ENCODE data around the gene OR5A1. TPM values are rescaled to one million over a fixed set of nuclear protein-coding genes. Genes with fewer than 3 reads are reported as not detected.

Gene OR5A1
- total RNA-seq, 1 donor from 2014 or later: 0.02 TPM

DNA sequence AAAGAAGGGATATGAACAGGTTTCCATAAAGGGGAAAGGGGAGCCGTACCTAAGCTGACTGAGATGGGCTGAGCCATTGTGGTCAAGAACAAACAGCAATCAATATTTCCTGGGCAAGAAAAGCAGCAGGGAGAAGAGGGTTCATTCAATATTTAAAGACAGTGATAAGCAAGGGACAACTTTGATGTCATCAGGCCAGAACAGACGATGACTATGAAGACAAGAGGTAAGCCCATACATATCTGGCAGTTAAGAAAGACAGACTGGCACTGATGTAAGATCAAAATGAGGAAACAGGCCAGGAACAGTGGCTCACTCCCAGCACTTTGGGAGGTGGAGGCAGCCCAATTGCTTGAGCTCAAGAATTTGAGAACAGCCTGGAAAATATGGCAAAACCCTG lies 12.4 kb upstream of the OR5A1 start:
- peak overlapping the region; percentile 8 for H3K27ac Mint-ChIP-seq
- Histone ChIP-seq H3K4me3 (no peak overlapping the region), H3K36me3 (no peaks in the 10 kb centered on the region), H3K79me2 (ENCODE audit: low read depth) (no peaks in the 10 kb centered on the region), H3K4me2 (no peak overlapping the region), H3K9me3 (ENCODE audit: low read depth) (no peaks in the 10 kb centered on the region), H3F3A (ENCODE audit: low read depth) (peaks cover 18% of the 10 kb centered on the region), H3K4me1 (peaks cover 29% of the 10 kb centered on the region), H3K27me3 (no peaks in the 10 kb centered on the region), H2AFZ (replicated peaks) (no peak overlapping the region), H3K27ac (no peak overlapping the region), H4K20me1 (ENCODE audit: low read depth) (no peaks in the 10 kb centered on the region), H3K9ac (no peak overlapping the region)
- TF ChIP-seq, protein P1, sequence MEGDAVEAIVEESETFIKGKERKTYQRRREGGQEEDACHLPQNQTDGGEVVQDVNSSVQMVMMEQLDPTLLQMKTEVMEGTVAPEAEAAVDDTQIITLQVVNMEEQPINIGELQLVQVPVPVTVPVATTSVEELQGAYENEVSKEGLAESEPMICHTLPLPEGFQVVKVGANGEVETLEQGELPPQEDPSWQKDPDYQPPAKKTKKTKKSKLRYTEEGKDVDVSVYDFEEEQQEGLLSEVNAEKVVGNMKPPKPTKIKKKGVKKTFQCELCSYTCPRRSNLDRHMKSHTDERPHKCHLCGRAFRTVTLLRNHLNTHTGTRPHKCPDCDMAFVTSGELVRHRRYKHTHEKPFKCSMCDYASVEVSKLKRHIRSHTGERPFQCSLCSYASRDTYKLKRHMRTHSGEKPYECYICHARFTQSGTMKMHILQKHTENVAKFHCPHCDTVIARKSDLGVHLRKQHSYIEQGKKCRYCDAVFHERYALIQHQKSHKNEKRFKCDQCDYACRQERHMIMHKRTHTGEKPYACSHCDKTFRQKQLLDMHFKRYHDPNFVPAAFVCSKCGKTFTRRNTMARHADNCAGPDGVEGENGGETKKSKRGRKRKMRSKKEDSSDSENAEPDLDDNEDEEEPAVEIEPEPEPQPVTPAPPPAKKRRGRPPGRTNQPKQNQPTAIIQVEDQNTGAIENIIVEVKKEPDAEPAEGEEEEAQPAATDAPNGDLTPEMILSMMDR (IDR thresholded peaks at IDR 0.05): no peak
- TF ChIP-seq EZH2 (IDR thresholded peaks at IDR 0.05) (no peak), EZH2phosphoT487 (IDR thresholded peaks at IDR 0.05) (no peak)
- H3K4me1 Mint-ChIP-seq: peaks cover 23% of the 10 kb centered on the region
- no peak for DNase-seq (ENCODE audit: low spot score)
- H3K9me3 Mint-ChIP-seq: peaks cover 8% of the 10 kb centered on the region
- H3K27me3 Mint-ChIP-seq (ENCODE audit: insufficient read depth, low read depth): peaks cover 5% of the 10 kb centered on the region
- H3K4me3 Mint-ChIP-seq: no peak overlapping the region
- peaks cover 2% of the 10 kb centered on the region for H3K36me3 Mint-ChIP-seq

DNA sequence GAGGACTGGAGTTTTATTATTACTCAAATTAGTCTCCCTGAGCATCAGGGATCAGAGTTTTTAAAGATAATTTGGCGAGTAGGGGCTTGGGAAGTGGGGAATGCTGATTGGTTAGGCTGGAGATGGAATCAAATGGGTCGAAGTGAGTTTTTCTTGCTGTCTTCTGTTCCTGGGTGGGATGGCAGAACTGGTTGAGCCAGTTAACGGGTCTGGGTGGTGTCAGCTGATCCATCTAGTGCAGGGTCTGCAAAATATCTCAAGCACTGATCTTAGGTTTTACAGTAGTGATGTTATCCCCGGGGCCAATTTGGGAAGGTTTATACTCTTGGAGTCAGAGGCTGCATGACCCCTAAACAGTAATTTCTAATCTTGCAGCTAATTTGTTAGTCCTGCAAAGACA lies 11.1 kb upstream of the OR5A1 start:
- DNase-seq (ENCODE audit: low spot score): no peak
- TF ChIP-seq EZH2 (IDR thresholded peaks at IDR 0.05) (no peak), EZH2phosphoT487 (IDR thresholded peaks at IDR 0.05) (no peak)
- TF ChIP-seq, protein P1 (IDR thresholded peaks at IDR 0.05): no peak
- no peaks in the 10 kb centered on the region for H3K27me3 ChIP-seq
- H3K4me3 ChIP-seq: no peak overlapping the region
- H3F3A ChIP-seq (ENCODE audit: low read depth): peaks cover 18% of the 10 kb centered on the region
- no peaks in the 10 kb centered on the region for H3K9me3 ChIP-seq (ENCODE audit: low read depth)
- Mint-ChIP-seq H3K9me3 (peaks cover 10% of the 10 kb centered on the region), H3K27ac (no peak overlapping the region), H3K36me3 (peaks cover 2% of the 10 kb centered on the region), H3K4me3 (no peak overlapping the region), H3K27me3 (ENCODE audit: insufficient read depth, low read depth) (peaks cover 5% of the 10 kb centered on the region), H3K4me1 (peaks cover 23% of the 10 kb centered on the region)
- H2AFZ ChIP-seq (replicated peaks): peak overlapping the region; percentile 66
- no peaks in the 10 kb centered on the region for H4K20me1 ChIP-seq (ENCODE audit: low read depth)
- H3K9ac ChIP-seq: no peak overlapping the region
- H3K4me1 ChIP-seq: peaks cover 35% of the 10 kb centered on the region
- H3K79me2 ChIP-seq (ENCODE audit: low read depth): no peaks in the 10 kb centered on the region
- H3K27ac ChIP-seq: no peak overlapping the region
- no peak overlapping the region for H3K4me2 ChIP-seq
- H3K36me3 ChIP-seq: no peaks in the 10 kb centered on the region

DNA sequence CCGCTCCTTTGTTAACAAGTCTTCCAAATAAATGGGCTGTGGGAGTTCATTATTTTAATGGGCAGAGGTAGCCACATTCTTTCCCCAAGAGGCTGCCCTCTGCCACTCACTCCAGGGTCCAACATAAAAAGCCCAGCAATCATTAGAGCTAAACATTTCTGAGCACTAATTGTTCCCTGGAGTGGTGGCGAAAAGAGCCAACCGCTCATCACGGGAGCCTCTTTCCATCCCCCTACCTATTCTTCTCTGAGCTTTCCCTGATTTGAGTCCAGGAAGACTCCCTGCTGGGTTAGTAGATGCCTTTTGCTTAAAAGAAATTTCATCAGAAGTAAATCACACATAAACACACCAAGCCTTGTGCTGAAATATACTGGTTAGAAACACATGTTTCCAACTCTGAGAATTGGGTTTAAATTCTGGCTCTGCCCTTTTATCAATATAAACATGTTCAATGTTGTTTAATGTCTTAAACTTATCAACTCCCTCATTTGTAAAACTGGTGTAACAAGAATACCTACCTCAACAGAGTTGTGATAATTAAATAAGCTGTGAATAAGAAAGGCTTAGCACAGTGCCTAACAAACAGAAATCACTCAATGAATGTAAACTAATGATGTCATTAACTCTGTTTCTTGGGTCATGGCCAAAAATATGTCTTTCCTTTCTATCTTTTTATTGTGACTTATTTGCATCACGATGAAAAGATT lies 9.8 kb upstream of the OR5A1 start, which contains the start of gene OR5A2:
Gene OR5A2 (minus strand): TSS at position 53 of the 707 bp plus-strand sequence. CDS start 3,460 bp downstream, outside the sequence.
- DNase-seq (ENCODE audit: low spot score): peak; percentile 84
- H3K36me3 Mint-ChIP-seq: peaks cover 2% of the 10 kb centered on the region
- peak within 1 kb of the TSS; percentile 82 for H3K27ac ChIP-seq
- H3F3A ChIP-seq (ENCODE audit: low read depth): peaks cover 18% of the 10 kb centered on the region
- peak within 1 kb of the TSS; percentile 74 for H3K27ac Mint-ChIP-seq
- H3K4me3 ChIP-seq: peak within 1 kb of the TSS; percentile 16
- no peak within 1 kb of the TSS for H3K9ac ChIP-seq
- no peaks in the 10 kb centered on the region for H3K9me3 ChIP-seq (ENCODE audit: low read depth)
- peaks cover 5% of the 10 kb centered on the region for H3K27me3 Mint-ChIP-seq (ENCODE audit: insufficient read depth, low read depth)
- H4K20me1 ChIP-seq (ENCODE audit: low read depth): no peaks in the 10 kb centered on the region
- H2AFZ ChIP-seq (replicated peaks): peak within 1 kb of the TSS; percentile 66
- peaks cover 8% of the 10 kb centered on the region for H3K9me3 Mint-ChIP-seq
- peaks cover 23% of the 10 kb centered on the region for H3K4me1 Mint-ChIP-seq
- TF ChIP-seq EZH2 (IDR thresholded peaks at IDR 0.05): no peak
- TF ChIP-seq, protein P1 (IDR thresholded peaks at IDR 0.05): no peak
- no peak for TF ChIP-seq EZH2phosphoT487 (IDR thresholded peaks at IDR 0.05)
- H3K27me3 ChIP-seq: no peaks in the 10 kb centered on the region
- H3K4me2 ChIP-seq: peak within 1 kb of the TSS; percentile 63
- no peaks in the 10 kb centered on the region for H3K36me3 ChIP-seq
- peak within 1 kb of the TSS; percentile 19 for H3K4me3 Mint-ChIP-seq
- peaks cover 35% of the 10 kb centered on the region for H3K4me1 ChIP-seq
- no peaks in the 10 kb centered on the region for H3K79me2 ChIP-seq (ENCODE audit: low read depth)

Data from neural progenitor cell (in vitro differentiated cells).